Lower leg skin (tissue), 4 donors: ENCODE data around the gene HIRIP3. TPM values are rescaled to one million over a fixed set of nuclear protein-coding genes. Genes with fewer than 3 reads are reported as not detected.
A peak's percentile ranks its signal among the peaks of the same experiment; 100 is the strongest.

ENCODE experiments used
- DNase-seq, 2 donors: peaks; one replicate each; pipeline ENCODE4 v3.0.0-alpha.2; 2019; ENCODE audit warnings: low spot score in 2 of 2
- H3K4me3 ChIP-seq: fragments of 200-600 bp; sonication (generic); 2 replicates; pipeline ENCODE4 v1.5.1; 2017; ENCODE audit warnings: mild to moderate bottlenecking, low read depth; ENCODE audit not compliant: poor library complexity, severe bottlenecking
- POLR2A ChIP-seq, 2 donors: fragments of 450-650 bp; IDR thresholded peaks; one replicate each; pipeline ENCODE4 v1.6.1; 2016 to 2017; ENCODE audit warnings: antibody characterized with exemption in 2 of 2, mild to moderate bottlenecking in 1 of 2, moderate library complexity in 1 of 2
- WGBS, 2 donors: methylation state at CpG; one replicate each; pipeline ENCODE4 v1.1.5; 2018; 5-methylcytosine and 5-hydroxymethylcytosine counted together
- intact Hi-C: fragments of 100-400 bp; cut with DNase I; formaldehyde crosslinking; loops from one replicate; pipeline ENCODE4 v1.15.0; 2023; ENCODE audit warnings: low total_unique reads
- total RNA-seq, 4 donors: library from RNA; depleted of rRNA; stranded (reverse); fragments of >200 nt; gene quantifications; one replicate each; pipeline ENCODE4 v1.1.0, GENCODE V29; 2016
- TF ChIP-seq, protein P1 (sequence below), 3 donors: fragments of 450-650 bp; IDR thresholded peaks; one replicate each; pipeline ENCODE4 v1.5.1; 2016; ENCODE audit warnings: antibody characterized with exemption in 3 of 3, mild to moderate bottlenecking in 3 of 3, moderate library complexity in 2 of 3

The HIRIP3 gene
- total RNA-seq, 4 donors from 2014 or later = 13.7 to 28.9 (median 21.5) TPM

GRCh38 chr16:29972500-29972899, 22.9 kb downstream of the HIRIP3 start:
- H3K4me3 ChIP-seq = no peak overlapping the region
- 86 to 87% methylated on average over 1 of the region's 1 CpG for WGBS, 2 donors
- intact Hi-C loops = no loop called here
- DNase-seq = no peak
- TF ChIP-seq, protein P1, sequence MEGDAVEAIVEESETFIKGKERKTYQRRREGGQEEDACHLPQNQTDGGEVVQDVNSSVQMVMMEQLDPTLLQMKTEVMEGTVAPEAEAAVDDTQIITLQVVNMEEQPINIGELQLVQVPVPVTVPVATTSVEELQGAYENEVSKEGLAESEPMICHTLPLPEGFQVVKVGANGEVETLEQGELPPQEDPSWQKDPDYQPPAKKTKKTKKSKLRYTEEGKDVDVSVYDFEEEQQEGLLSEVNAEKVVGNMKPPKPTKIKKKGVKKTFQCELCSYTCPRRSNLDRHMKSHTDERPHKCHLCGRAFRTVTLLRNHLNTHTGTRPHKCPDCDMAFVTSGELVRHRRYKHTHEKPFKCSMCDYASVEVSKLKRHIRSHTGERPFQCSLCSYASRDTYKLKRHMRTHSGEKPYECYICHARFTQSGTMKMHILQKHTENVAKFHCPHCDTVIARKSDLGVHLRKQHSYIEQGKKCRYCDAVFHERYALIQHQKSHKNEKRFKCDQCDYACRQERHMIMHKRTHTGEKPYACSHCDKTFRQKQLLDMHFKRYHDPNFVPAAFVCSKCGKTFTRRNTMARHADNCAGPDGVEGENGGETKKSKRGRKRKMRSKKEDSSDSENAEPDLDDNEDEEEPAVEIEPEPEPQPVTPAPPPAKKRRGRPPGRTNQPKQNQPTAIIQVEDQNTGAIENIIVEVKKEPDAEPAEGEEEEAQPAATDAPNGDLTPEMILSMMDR (IDR thresholded peaks at IDR 0.05) = no peak
- no peak for TF ChIP-seq POLR2A (IDR thresholded peaks at IDR 0.05)

DNA sequence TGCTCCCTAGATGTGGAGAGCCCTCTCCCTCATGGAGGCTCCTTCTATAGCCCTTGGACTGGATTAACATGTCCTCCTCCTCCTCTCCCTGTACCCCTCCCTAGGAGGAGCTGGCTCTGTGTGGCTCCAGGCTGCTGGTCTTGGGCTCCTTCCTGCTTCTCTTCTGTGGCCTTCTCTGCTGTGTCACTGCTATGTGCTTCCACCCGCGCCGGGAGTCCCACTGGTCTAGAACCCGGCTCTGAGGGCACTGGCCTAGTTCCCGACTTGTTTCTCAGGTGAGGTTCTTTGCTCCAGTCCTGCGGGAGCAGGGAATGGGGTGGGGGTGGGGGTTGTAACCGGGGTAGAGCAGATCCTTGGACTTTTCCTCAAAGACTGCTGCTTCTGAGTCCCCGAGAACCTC, 24.1 kb downstream of the HIRIP3 start:
- TF ChIP-seq, protein P1 (IDR thresholded peaks at IDR 0.05) = no peak
- no peak for TF ChIP-seq POLR2A (IDR thresholded peaks at IDR 0.05)
- H3K4me3 ChIP-seq = no peak overlapping the region
- DNase-seq = peak in 1 of 2 donors; percentile 32
- intact Hi-C loops = no loop called here
- 80 to 81% methylated on average over 8 of the region's 8 CpGs for WGBS, 2 donors

- intact Hi-C loops = no loop called here
- WGBS, 2 donors = 93 to 98% methylated on average over 4 of the region's 4 CpGs
- peak in 1 of 2 donors; percentile 15 for DNase-seq
- H3K4me3 ChIP-seq = no peak overlapping the region
- no peak for TF ChIP-seq POLR2A (IDR thresholded peaks at IDR 0.05)
- TF ChIP-seq, protein P1 (IDR thresholded peaks at IDR 0.05) = no peak
Observed at GRCh38 chr16:29968205-29968604, 27.2 kb downstream of the HIRIP3 start.

GRCh38 chr16:29963021-29963743, 32.2 kb downstream of the HIRIP3 start:
- WGBS, 2 donors = 78 to 84% methylated on average over 14 of the region's 14 CpGs
- DNase-seq = peak in 1 of 2 donors; percentile 83
- TF ChIP-seq, protein P1 (IDR thresholded peaks at IDR 0.05) = no peak
- no peak for TF ChIP-seq POLR2A (IDR thresholded peaks at IDR 0.05)
- no peak overlapping the region for H3K4me3 ChIP-seq
- intact Hi-C loops = loop anchor here (5.0 kb wide), 1 partner anchor 99 kb away; no protein-coding TSS in a partner anchor

GRCh38 chr16:29962344-29962994, 32.9 kb downstream of the HIRIP3 start:
- WGBS, 2 donors = 2 to 3% methylated on average over 18 of the region's 18 CpGs
- TF ChIP-seq POLR2A (IDR thresholded peaks at IDR 0.05) = no peak
- TF ChIP-seq, protein P1 (IDR thresholded peaks at IDR 0.05) = no peak
- intact Hi-C loops = loop anchor here (5.0 kb wide), 1 partner anchor 100 kb away; no protein-coding TSS in a partner anchor
- DNase-seq = peak in 1 of 2 donors; percentile 68
- H3K4me3 ChIP-seq = peak overlapping the region; percentile 28
